Panc1 (cell line): ENCODE measurements around the gene MYO7B. TPM values are rescaled to one million over a fixed set of nuclear protein-coding genes. Genes with fewer than 3 reads are reported as not detected.

ENCODE experiments used
- ATAC-seq: fragments of 200-7000 bp; cut with Tn5 transposase; 2 replicates; pipeline ENCODE4 v1.9.1; 2020; ENCODE audit warnings: mild to moderate bottlenecking, moderate library complexity
- BruUV-seq: library from RNA; stranded (reverse); fragments of 400-500 nt; replicated peaks from 2 replicates; lab custom pipeline; 2021; lab: Mats Ljungman, UMichigan
- CTCF ChIA-PET: fragments of 300-600 bp; sonication (Branson Sonifier 250); formaldehyde crosslinking; loops from one replicate; lab custom pipeline; 2022; ENCODE audit warnings: antibody characterized with exemption; lab: Charles Lee
- POLR2A ChIA-PET: fragments of 300-600 bp; sonication (Branson Sonifier 250); formaldehyde crosslinking; loops from one replicate; lab custom pipeline; 2022; ENCODE audit warnings: antibody characterized with exemption; lab: Charles Lee
- DNase-seq: peaks from one replicate; pipeline ENCODE4 v3.0.0-alpha.2; 2010; ENCODE audit warnings: low read depth, low spot score
- H3K27ac ChIP-seq: 2 replicates; pipeline ENCODE4 v1.5.1; 2011; ENCODE audit warnings: mild to moderate bottlenecking, low read length, inconsistent platforms
- H3K27me3 ChIP-seq: fragments of 200-500 bp; sonication (Bioruptor generic); 2 replicates; pipeline ENCODE4 v1.6.0; 2014; ENCODE audit warnings: low read length, inconsistent platforms; ENCODE audit not compliant: control insufficient read depth, insufficient read depth
- H3K36me3 ChIP-seq: fragments of 200-500 bp; sonication (Bioruptor generic); 2 replicates; pipeline ENCODE4 v1.5.1; 2014; ENCODE audit warnings: inconsistent platforms, mild to moderate bottlenecking, low read length, moderate library complexity; ENCODE audit not compliant: control insufficient read depth, insufficient read depth
- H3K4me1 ChIP-seq: 2 replicates; pipeline ENCODE4 v1.5.1; 2011; ENCODE audit warnings: inconsistent platforms, mild to moderate bottlenecking, low read length, moderate library complexity; ENCODE audit not compliant: control insufficient read depth, insufficient read depth
- H3K4me3 ChIP-seq, 2 experiments: 2 replicates each; pipeline ENCODE4 v1.5.1; 2011 to 2012; ENCODE audit warnings: low read depth in 2 of 2, low read length in 2 of 2, mild to moderate bottlenecking in 2 of 2, inconsistent platforms in 1 of 2, moderate library complexity in 1 of 2
- H3K9me3 ChIP-seq: fragments of 200-500 bp; sonication (Bioruptor generic); 2 replicates; pipeline ENCODE4 v1.5.1; 2014; ENCODE audit warnings: low read depth, mild to moderate bottlenecking, inconsistent platforms, low read length, moderate library complexity; ENCODE audit not compliant: control insufficient read depth, insufficient read depth
- POLR2AphosphoS5 ChIP-seq: IDR thresholded peaks from 2 replicates; pipeline ENCODE4 v1.6.1; 2012; ENCODE audit warnings: mild to moderate bottlenecking, low read depth, low read length, moderate library complexity
- SIN3A ChIP-seq: IDR thresholded peaks from 2 replicates; pipeline ENCODE4 v1.6.1; 2012; ENCODE audit warnings: low read depth, mild to moderate bottlenecking, low read length, moderate library complexity, borderline replicate concordance; ENCODE audit not compliant: insufficient read depth
- TCF7L2 ChIP-seq: IDR thresholded peaks from 2 replicates; pipeline ENCODE4 v1.6.1; 2011; ENCODE audit warnings: mild to moderate bottlenecking, low read depth, low read length, inconsistent platforms
- in situ Hi-C: cut with HindIII; loops from 2 replicates; pipeline ENCODE4 v1.10.0; 2016; ENCODE audit warnings: low sequenced_read_pairs, low pct_unique_long_range_greater_than_20kb
- intact Hi-C: fragments of 100-400 bp; cut with micrococcal nuclease; formaldehyde crosslinking; loops from one replicate; pipeline ENCODE4 v1.10.0; 2022; ENCODE audit not compliant: unreplicated experiment
- total RNA-seq: library from RNA; stranded (reverse); gene quantifications from one replicate; pipeline ENCODE4 v1.2.1, GENCODE V29; 2021; ENCODE audit not compliant: unreplicated experiment
- TF ChIP-seq, protein P1 (sequence below): fragments of 450-650 bp; IDR thresholded peaks from 2 replicates; pipeline ENCODE4 v1.5.1; 2017; ENCODE audit warnings: mild to moderate bottlenecking
- TF ChIP-seq, protein P2 (sequence below), 2 experiments: IDR thresholded peaks; 2 replicates each; pipeline ENCODE4 v1.6.1; 2011 to 2012; ENCODE audit warnings: low read depth in 2 of 2, control low read depth in 1 of 2, low read length in 1 of 2, mild to moderate bottlenecking in 1 of 2, moderate library complexity in 1 of 2; ENCODE audit not compliant: insufficient read depth in 1 of 2

The MYO7B gene
- total RNA-seq, 1 experiment from 2014 or later, result 0.15 TPM

DNA sequence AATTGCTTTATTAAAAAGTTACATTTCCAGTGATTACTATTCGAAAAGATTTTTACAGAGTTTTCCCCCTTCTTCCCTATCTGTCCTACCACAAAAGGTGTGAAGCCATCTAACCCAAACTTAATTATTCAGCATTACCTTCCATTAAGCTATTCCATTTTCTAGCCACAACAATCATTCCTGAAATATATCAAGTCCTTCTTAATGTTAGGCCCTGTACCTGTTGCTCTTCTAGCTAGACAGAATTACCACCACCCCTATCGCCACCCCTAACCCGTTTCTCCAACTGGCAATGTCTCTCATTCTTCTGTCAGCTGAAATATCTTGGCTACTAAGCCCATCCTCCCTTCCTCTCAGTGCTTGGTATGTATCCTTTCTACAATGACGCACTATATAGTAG is 23.1 kb upstream of the MYO7B start:
- DNase-seq (no peak), ATAC-seq (no peak)
- in situ Hi-C loops (no loop called here), intact Hi-C loops (no loop called here)
- no TSS peak for BruUV-seq
- ChIA-PET POLR2A (no interaction called here), CTCF (no interaction called here)
- peaks cover 41% of the 10 kb centered on the region for H3K4me1 ChIP-seq
- H3K27ac ChIP-seq, result no peak overlapping the region
- H3K4me3 ChIP-seq, result no peak overlapping the region
- no peaks in the 10 kb centered on the region for H3K9me3 ChIP-seq
- no peaks in the 10 kb centered on the region for H3K27me3 ChIP-seq
- H3K36me3 ChIP-seq, result peaks cover 12% of the 10 kb centered on the region; the same call in 1 of the 2 replicates
- TF ChIP-seq, protein P1, sequence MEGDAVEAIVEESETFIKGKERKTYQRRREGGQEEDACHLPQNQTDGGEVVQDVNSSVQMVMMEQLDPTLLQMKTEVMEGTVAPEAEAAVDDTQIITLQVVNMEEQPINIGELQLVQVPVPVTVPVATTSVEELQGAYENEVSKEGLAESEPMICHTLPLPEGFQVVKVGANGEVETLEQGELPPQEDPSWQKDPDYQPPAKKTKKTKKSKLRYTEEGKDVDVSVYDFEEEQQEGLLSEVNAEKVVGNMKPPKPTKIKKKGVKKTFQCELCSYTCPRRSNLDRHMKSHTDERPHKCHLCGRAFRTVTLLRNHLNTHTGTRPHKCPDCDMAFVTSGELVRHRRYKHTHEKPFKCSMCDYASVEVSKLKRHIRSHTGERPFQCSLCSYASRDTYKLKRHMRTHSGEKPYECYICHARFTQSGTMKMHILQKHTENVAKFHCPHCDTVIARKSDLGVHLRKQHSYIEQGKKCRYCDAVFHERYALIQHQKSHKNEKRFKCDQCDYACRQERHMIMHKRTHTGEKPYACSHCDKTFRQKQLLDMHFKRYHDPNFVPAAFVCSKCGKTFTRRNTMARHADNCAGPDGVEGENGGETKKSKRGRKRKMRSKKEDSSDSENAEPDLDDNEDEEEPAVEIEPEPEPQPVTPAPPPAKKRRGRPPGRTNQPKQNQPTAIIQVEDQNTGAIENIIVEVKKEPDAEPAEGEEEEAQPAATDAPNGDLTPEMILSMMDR, result no peak

DNA sequence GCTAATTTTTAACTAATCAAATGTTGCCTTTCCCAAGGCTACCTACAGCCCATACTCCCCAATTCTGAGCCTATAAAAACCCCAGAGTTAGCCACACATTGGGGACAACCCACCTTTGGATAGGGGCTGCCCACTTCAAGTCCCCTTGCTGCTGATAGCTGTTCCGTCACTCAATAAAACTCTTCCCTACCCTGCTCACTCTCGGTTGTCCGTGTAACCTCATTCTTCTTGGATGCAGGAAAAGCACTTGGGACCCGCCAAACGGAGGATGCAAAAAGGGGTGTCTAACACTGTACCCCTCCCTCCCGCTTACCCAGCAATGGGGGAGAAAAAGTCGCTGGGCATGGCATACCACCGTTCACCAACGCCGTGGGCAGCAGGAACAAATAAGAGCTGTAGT is 21.4 kb upstream of the MYO7B start:
- BruUV-seq, result no TSS peak
- Histone ChIP-seq H3K27me3 (no peaks in the 10 kb centered on the region), H3K27ac (no peak overlapping the region), H3K4me3 (no peak overlapping the region), H3K4me1 (peaks cover 24% of the 10 kb centered on the region), H3K9me3 (no peaks in the 10 kb centered on the region), H3K36me3 (peaks cover 12% of the 10 kb centered on the region; the same call in 1 of the 2 replicates)
- ATAC-seq, result no peak
- ChIA-PET POLR2A (no interaction called here), CTCF (no interaction called here)
- DNase-seq, result no peak
- TF ChIP-seq, protein P2, sequence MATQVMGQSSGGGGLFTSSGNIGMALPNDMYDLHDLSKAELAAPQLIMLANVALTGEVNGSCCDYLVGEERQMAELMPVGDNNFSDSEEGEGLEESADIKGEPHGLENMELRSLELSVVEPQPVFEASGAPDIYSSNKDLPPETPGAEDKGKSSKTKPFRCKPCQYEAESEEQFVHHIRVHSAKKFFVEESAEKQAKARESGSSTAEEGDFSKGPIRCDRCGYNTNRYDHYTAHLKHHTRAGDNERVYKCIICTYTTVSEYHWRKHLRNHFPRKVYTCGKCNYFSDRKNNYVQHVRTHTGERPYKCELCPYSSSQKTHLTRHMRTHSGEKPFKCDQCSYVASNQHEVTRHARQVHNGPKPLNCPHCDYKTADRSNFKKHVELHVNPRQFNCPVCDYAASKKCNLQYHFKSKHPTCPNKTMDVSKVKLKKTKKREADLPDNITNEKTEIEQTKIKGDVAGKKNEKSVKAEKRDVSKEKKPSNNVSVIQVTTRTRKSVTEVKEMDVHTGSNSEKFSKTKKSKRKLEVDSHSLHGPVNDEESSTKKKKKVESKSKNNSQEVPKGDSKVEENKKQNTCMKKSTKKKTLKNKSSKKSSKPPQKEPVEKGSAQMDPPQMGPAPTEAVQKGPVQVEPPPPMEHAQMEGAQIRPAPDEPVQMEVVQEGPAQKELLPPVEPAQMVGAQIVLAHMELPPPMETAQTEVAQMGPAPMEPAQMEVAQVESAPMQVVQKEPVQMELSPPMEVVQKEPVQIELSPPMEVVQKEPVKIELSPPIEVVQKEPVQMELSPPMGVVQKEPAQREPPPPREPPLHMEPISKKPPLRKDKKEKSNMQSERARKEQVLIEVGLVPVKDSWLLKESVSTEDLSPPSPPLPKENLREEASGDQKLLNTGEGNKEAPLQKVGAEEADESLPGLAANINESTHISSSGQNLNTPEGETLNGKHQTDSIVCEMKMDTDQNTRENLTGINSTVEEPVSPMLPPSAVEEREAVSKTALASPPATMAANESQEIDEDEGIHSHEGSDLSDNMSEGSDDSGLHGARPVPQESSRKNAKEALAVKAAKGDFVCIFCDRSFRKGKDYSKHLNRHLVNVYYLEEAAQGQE (IDR thresholded peaks at IDR 0.05; ENCODE audit: insufficient read depth in 1 of 2, low read depth in 2 of 2, low read length in 1 of 2), result no peak
- TF ChIP-seq POLR2AphosphoS5, result no peak
- TF ChIP-seq, protein P1, result no peak
- TF ChIP-seq SIN3A, result no peak
- TF ChIP-seq TCF7L2, result no peak
- in situ Hi-C loops, result no loop called here
- intact Hi-C loops, result no loop called here
